22Rv1 (cell line): Measurements from ENCODE around the gene RMP24.
A peak's percentile ranks its signal among the peaks of the same experiment; 100 is the strongest.

Source experiments
- H3K27ac ChIP-seq: fragments of 450-650 bp; 2 replicates; pipeline ENCODE4 v1.5.1; 2017
- CTCF ChIP-seq: fragments of 450-650 bp; IDR thresholded peaks from 2 replicates; pipeline ENCODE4 v1.5.1; 2017; ENCODE audit warnings: mild to moderate bottlenecking
- ZFX ChIP-seq: fragments of 450-650 bp; IDR thresholded peaks from 2 replicates; pipeline ENCODE4 v1.6.1; 2017; ENCODE audit warnings: antibody characterized with exemption, borderline replicate concordance

The RMP24 gene

GRCh38 chr18:36028859-36029258 lies 56.4 kb downstream of the RMP24 start:
- peak overlapping the region; percentile 19; the same call in 1 of the 2 replicates for H3K27ac ChIP-seq
- TF ChIP-seq CTCF (no peak), ZFX (no peak)
